T-cell (primary cell): ENCODE data around the gene DTNBP1. TPM values are rescaled to one million over a fixed set of nuclear protein-coding genes. Genes with fewer than 3 reads are reported as not detected.

Experiments
- ATAC-seq, 4 experiments: fragments of 200-7000 bp in 3 of 4; fragments of 150-1000 bp in 1 of 4; cut with Tn5 transposase; replicated peaks in 1 of 4; 1 replicate in 3 of 4; 2 replicates in 1 of 4; pipeline ENCODE4 v1.10.0; 2021; ENCODE audit warnings: moderate library complexity in 3 of 4, mild to moderate bottlenecking in 2 of 4, moderate number of reproducible peaks in 1 of 4
- CTCF ChIA-PET, 2 donors: fragments of 300-600 bp; sonication (Branson Sonifier 250); formaldehyde crosslinking; loops; one replicate each; lab custom pipeline; 2022; ENCODE audit warnings: antibody characterized with exemption in 2 of 2; lab: Charles Lee
- POLR2A ChIA-PET, 2 donors: fragments of 300-600 bp; sonication (Branson Sonifier 250); formaldehyde crosslinking; loops; one replicate each; lab custom pipeline; 2022; ENCODE audit warnings: antibody characterized with exemption in 2 of 2; lab: Charles Lee
- DNase-seq, 35 experiments: peaks; one replicate each; pipeline versions ENCODE4 v3.0.0 to v3.0.0-alpha.2; 2013 to 2023
- H3K27ac ChIP-seq: one replicate; pipeline ENCODE4 v1.5.1; 2013; ENCODE audit warnings: low read length
- H3K27me3 ChIP-seq, 2 experiments: replicated peaks in 1 of 2; 1 replicate in 1 of 2; 2 replicates in 1 of 2; pipeline versions ENCODE4 v1.6.1 to v1.7.0; 2013; ENCODE audit warnings: low read length in 1 of 2, mixed read lengths in 1 of 2; ENCODE audit not compliant: control insufficient read depth in 2 of 2, insufficient read depth in 2 of 2; ENCODE audit errors: extremely low read depth in 1 of 2
- H3K36me3 ChIP-seq, 2 donors: 1 replicate in 1 of 2; 2 replicates in 1 of 2; pipeline versions ENCODE4 v1.6.1 to v1.7.0; 2013; ENCODE audit warnings: low read length in 1 of 2; ENCODE audit not compliant: control insufficient read depth in 2 of 2, insufficient read depth in 1 of 2; ENCODE audit errors: extremely low read depth in 1 of 2
- H3K4me1 ChIP-seq, 2 experiments: 1 replicate in 1 of 2; 2 replicates in 1 of 2; pipeline versions ENCODE4 v1.6.1 to v1.7.0; 2013; ENCODE audit warnings: low read length in 2 of 2, mixed read lengths in 1 of 2; ENCODE audit not compliant: insufficient read depth in 2 of 2, control insufficient read depth in 1 of 2; ENCODE audit errors: extremely low read depth in 1 of 2
- H3K4me3 ChIP-seq, 2 donors: 1 replicate in 1 of 2; 2 replicates in 1 of 2; pipeline versions ENCODE4 v1.5.1 to v1.7.0; 2013; ENCODE audit warnings: mild to moderate bottlenecking in 2 of 2, low read length in 1 of 2, moderate library complexity in 1 of 2; ENCODE audit not compliant: control insufficient read depth in 1 of 2; ENCODE audit errors: extremely low read depth in 1 of 2
- H3K9me3 ChIP-seq: 2 replicates; pipeline ENCODE4 v1.7.0; 2013
- H3K27ac Mint-ChIP-seq, 2 donors: one replicate each; pipeline ENCODE4 v1.8.0; 2020 to 2021; ENCODE audit warnings: mild to moderate bottlenecking in 2 of 2, mixed read lengths in 2 of 2
- H3K27me3 Mint-ChIP-seq, 2 donors: one replicate each; pipeline ENCODE4 v1.8.0; 2021 to 2022; ENCODE audit warnings: mixed read lengths in 2 of 2
- H3K36me3 Mint-ChIP-seq: one replicate; pipeline ENCODE4 v1.8.0; 2021; ENCODE audit warnings: mixed read lengths
- H3K4me1 Mint-ChIP-seq, 3 donors: one replicate each; pipeline ENCODE4 v1.8.0; 2020 to 2022; ENCODE audit warnings: mixed read lengths in 3 of 3, mild to moderate bottlenecking in 1 of 3
- H3K4me3 Mint-ChIP-seq, 3 donors: one replicate each; pipeline ENCODE4 v1.8.0; 2020 to 2022; ENCODE audit warnings: mild to moderate bottlenecking in 3 of 3, mixed read lengths in 3 of 3, moderate library complexity in 3 of 3
- H3K9me3 Mint-ChIP-seq, 3 donors: one replicate each; pipeline ENCODE4 v1.8.0; 2020 to 2022; ENCODE audit warnings: mixed read lengths in 3 of 3
- WGBS: methylation state at CpG from one replicate; pipeline ENCODE4 v1.1.5; 2013; ENCODE audit warnings: missing lambda C conversion rate; ENCODE audit not compliant: insufficient coverage; 5-methylcytosine and 5-hydroxymethylcytosine counted together
- total RNA-seq, 35 experiments: library from RNA in 6 of 35; stranded (reverse) in 6 of 35; fragments of 120-200 nt in 1 of 35; gene quantifications; one replicate each; pipeline versions ENCODE4 v1.2.1 to v1.2.4 and lab custom pipeline; 2013 to 2026

DTNBP1 gene
- total RNA-seq, 5 donors from 2014 or later (not counting 1 experiment from before 2014, with no cell fraction given): 18.7 to 25.4 (median 19.9) TPM

DNA sequence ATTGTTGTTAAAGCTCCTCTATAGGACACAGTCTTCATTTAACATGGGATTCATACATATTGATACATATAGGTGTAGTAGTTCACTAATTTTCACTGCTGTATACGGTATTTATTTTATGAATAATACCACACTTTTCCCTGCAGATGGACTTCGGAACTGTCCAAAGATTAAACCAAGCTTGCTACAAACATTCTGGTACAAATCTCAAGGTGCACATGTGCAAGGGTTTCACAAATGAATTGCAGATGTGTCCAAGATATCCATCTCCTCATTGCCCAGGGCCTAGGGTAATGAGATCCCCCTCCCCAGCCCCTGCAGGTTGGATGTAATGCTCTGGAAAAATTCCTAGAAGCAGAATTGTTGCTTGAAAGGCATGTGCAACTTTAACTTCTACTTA is 31.4 kb downstream of the DTNBP1 start:
- POLR2A ChIA-PET: no interaction called here
- Histone ChIP-seq H3K27ac (no peak overlapping the region), H3K27me3 (no peaks in the 10 kb centered on the region), H3K4me1 (peaks cover 8 to 9% of the 10 kb centered on the region in 2 experiments), H3K9me3 (no peaks in the 10 kb centered on the region), H3K36me3 (peaks cover 0 to 9% of the 10 kb centered on the region in 2 donors), H3K4me3 (no peak overlapping the region)
- Mint-ChIP-seq H3K9me3 (peaks cover 0 to 3% (median 0%) of the 10 kb centered on the region in 3 donors), H3K36me3 (peaks cover 28% of the 10 kb centered on the region), H3K27me3 (no peaks in the 10 kb centered on the region), H3K4me3 (no peak overlapping the region), H3K4me1 (peaks cover 44 to 58% (median 50%) of the 10 kb centered on the region in 3 donors), H3K27ac (no peak overlapping the region)
- ATAC-seq (no peak), DNase-seq (no peak)
- CTCF ChIA-PET: interaction anchor here in 1 of 2 donors (1.5 kb wide), 1 partner anchor 11 kb away, joined by 4 read pairs; no protein-coding TSS in a partner anchor
- 100% methylated on average over 1 of the region's 2 CpGs for whole genome bisulfite sequencing

DNA sequence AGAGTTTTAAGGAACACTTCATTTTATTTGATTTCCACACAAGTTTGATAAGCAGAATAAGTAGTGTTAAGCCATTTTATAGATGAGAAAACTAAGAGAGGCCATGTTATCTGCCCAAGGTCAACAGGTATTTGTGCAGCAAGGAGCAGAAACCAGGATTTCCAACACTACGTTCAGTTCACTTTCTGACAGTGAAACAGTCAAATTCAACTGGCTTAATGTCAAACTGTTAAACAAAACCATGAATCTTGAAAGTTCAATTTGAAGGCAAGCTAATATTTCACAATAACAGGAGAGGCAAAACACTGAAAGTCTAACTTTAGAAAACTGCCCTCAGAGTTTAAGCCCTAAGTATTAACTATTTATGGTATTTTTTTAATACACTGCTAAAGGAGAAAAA is 32.6 kb downstream of the DTNBP1 start:
- ChIA-PET CTCF (interaction anchor here in 1 of 2 donors (0.7 kb wide), 1 partner anchor 1325 kb away, joined by 3 read pairs; no protein-coding TSS in a partner anchor), POLR2A (no interaction called here)
- Mint-ChIP-seq H3K36me3 (peaks cover 21% of the 10 kb centered on the region), H3K4me1 (peaks cover 53 to 62% (median 59%) of the 10 kb centered on the region in 3 donors), H3K9me3 (peaks cover 0 to 3% (median 0%) of the 10 kb centered on the region in 3 donors), H3K27ac (no peak overlapping the region), H3K27me3 (no peaks in the 10 kb centered on the region), H3K4me3 (no peak overlapping the region)
- DNase-seq (no peak), ATAC-seq (no peak)
- no peak overlapping the region for H3K27ac ChIP-seq
- 100% methylated on average over 1 of the region's 1 CpG for WGBS
- H3K4me3 ChIP-seq: no peak overlapping the region
- peaks cover 0 to under 1% of the 10 kb centered on the region in 2 donors for H3K36me3 ChIP-seq
- no peaks in the 10 kb centered on the region for H3K9me3 ChIP-seq
- H3K4me1 ChIP-seq: peaks cover 9 to 12% of the 10 kb centered on the region in 2 experiments
- H3K27me3 ChIP-seq: no peaks in the 10 kb centered on the region

DNA sequence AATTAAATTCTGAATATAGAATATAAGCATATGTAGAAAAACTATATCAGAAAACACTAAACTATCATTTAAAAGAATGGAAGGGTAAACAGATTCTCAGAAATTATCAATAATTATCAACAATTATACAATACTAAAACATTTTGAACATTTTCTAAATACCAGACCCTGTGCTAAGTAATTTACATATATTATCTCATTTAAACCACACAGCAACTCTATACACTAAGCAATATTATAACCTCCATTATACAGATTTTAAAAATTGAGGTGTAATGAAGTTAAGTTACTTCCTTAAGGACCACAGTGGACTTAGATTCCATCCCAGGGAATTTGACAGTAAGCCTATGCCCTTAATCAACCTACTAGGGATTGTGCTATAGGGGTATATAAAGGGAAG is 33.3 kb downstream of the DTNBP1 start:
- no peak overlapping the region for H3K27ac ChIP-seq
- peaks cover 53 to 58% (median 55%) of the 10 kb centered on the region in 3 donors for H3K4me1 Mint-ChIP-seq
- no peak overlapping the region for H3K27ac Mint-ChIP-seq
- ChIA-PET CTCF (interaction anchor here in 1 of 2 donors (1.1 kb wide), 1 partner anchor 9 kb away, joined by 4 read pairs; no protein-coding TSS in a partner anchor), POLR2A (no interaction called here)
- H3K27me3 ChIP-seq: no peaks in the 10 kb centered on the region
- no peak overlapping the region for H3K4me3 Mint-ChIP-seq
- H3K9me3 Mint-ChIP-seq: no peaks in the 10 kb centered on the region
- peaks cover 9 to 12% of the 10 kb centered on the region in 2 experiments for H3K4me1 ChIP-seq
- H3K4me3 ChIP-seq: no peak overlapping the region
- no peaks in the 10 kb centered on the region for H3K27me3 Mint-ChIP-seq
- no peaks in the 10 kb centered on the region for H3K9me3 ChIP-seq
- DNase-seq: no peak
- H3K36me3 Mint-ChIP-seq: peaks cover 15% of the 10 kb centered on the region
- H3K36me3 ChIP-seq: no peaks in the 10 kb centered on the region
- no peak for ATAC-seq

DNA sequence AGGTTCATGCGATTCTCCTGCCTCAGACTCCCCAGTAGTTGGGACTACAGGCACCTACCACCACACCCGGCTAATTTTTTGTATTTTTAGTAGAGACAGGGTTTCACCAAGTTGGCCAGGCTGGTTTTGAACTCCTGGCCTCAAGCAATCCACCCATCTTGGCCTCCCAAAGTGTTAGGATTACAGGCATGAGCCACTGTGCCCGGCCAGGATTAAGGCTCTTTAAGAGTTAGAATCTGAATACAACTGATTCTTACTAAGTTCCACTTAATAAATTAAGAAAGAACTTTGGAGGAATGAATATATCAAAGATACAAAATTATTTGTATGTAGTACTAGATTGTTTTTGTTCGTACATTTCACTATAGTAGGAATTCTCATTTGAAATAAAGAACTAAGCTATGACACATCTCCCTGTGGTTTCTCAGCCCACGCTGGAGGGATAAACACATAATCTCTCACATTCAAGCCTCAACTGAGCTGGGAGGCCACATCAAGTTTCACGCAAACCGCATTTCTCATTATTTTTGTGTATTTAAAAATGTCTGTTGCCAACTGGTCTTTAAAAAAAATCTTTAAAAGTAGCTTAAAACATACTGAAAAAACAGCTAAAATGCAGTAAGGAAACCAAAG is 34.2 kb downstream of the DTNBP1 start:
- H3K27ac ChIP-seq: no peak overlapping the region
- ChIA-PET POLR2A (interaction anchor here in 1 of 2 donors (0.6 kb wide), 1 partner anchor 1432 kb away, joined by 3 read pairs; no protein-coding TSS in a partner anchor), CTCF (interaction anchor here (0.6 to 1.1 kb wide), 2 partner anchors 8 to 1582 kb away, joined by 3 to 4 read pairs; no protein-coding TSS in a partner anchor)
- H3K4me1 ChIP-seq: peaks cover 9 to 12% of the 10 kb centered on the region in 2 experiments
- H3K27me3 ChIP-seq: no peaks in the 10 kb centered on the region
- DNase-seq: peak in 19 of 35 experiments; percentile 3 to 53 (median 16)
- no peaks in the 10 kb centered on the region for H3K9me3 ChIP-seq
- Mint-ChIP-seq H3K27ac (peak overlapping the region; percentile 42 to 77), H3K4me3 (peak overlapping the region in 1 of 3 donors; percentile 31), H3K27me3 (no peaks in the 10 kb centered on the region), H3K4me1 (peaks cover 53 to 65% (median 53%) of the 10 kb centered on the region in 3 donors), H3K9me3 (no peaks in the 10 kb centered on the region), H3K36me3 (peaks cover 10% of the 10 kb centered on the region)
- no CpG with 5 or more reads among the region's 7 CpGs for WGBS
- H3K36me3 ChIP-seq: no peaks in the 10 kb centered on the region
- no peak overlapping the region for H3K4me3 ChIP-seq
- peak; percentile 38 to 87 (median 58) for ATAC-seq

DNA sequence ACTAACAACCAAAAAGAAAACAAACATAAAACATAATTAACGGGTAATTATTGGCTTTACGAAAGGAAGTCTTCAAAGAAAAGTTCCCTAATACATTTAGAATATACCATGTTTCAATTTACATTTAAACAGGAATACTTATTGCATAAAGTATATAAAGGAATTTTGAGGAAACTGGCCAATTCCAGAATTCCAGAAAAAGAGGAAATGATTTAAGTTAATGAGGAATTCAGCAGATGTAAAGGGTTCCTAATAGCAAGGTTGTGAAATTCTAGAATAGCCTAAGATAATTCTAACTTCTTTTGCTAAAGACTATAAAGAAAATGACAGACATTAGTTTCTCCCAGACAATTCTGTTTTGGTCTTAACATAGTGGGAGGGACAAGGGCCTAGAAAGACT is 35.0 kb downstream of the DTNBP1 start:
- Histone ChIP-seq H3K27ac (no peak overlapping the region), H3K36me3 (no peaks in the 10 kb centered on the region), H3K4me3 (no peak overlapping the region), H3K27me3 (no peaks in the 10 kb centered on the region), H3K9me3 (no peaks in the 10 kb centered on the region), H3K4me1 (peaks cover 9 to 12% of the 10 kb centered on the region in 2 experiments)
- Mint-ChIP-seq H3K36me3 (peaks cover 7% of the 10 kb centered on the region), H3K27ac (peak overlapping the region; percentile 24 to 30), H3K9me3 (no peaks in the 10 kb centered on the region), H3K4me3 (no peak overlapping the region), H3K4me1 (peaks cover 47 to 65% (median 48%) of the 10 kb centered on the region in 3 donors), H3K27me3 (no peaks in the 10 kb centered on the region)
- WGBS: no CpG with 5 or more reads among the region's 2 CpGs
- no peak for DNase-seq
- no peak for ATAC-seq
- ChIA-PET POLR2A (no interaction called here), CTCF (interaction anchor here in 1 of 2 donors (0.6 kb wide), 1 partner anchor 15 kb away, joined by 3 read pairs; no protein-coding TSS in a partner anchor)

DNA sequence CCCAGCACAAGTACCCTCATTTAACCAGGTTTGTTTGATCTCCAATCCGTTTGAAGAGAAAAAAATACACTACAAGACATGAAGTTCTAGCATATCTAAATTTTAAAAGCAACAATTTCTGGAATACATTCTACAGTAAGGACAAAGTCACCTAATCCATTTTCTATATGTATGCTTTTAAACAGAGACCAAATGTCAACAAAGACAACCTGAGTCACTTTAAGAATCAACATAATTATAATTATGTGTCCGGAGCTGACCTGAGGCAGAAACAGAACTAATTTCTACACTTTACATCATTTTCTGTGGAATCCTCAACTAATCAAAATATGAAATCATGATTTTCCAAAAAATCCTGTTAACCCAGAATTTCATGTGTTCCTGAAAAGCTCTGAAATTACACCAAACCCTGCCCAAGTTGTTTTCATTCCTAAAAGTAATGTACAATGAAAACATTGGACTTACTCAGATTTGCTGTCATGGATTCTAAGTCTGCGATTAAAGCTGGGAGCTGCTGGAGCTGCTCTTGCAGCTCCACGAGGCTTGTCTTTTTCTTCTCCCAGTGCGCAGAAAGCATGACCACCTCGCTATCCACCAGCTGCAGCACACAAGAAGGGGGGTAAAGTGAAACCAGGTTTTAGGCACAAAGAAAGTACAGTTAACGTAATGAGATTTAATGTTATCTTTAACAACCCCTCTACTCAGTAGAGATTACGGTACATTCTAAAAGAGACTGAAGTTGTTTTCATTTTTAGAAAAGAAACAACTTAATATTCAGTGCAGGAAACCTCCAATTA is 35.8 kb downstream of the DTNBP1 start:
- H3K9me3 Mint-ChIP-seq: no peaks in the 10 kb centered on the region
- 90% methylated on average over 2 of the region's 8 CpGs for WGBS
- H3K4me1 Mint-ChIP-seq: peaks cover 44 to 68% (median 48%) of the 10 kb centered on the region in 3 donors
- Histone ChIP-seq H3K4me3 (no peak overlapping the region), H3K36me3 (no peaks in the 10 kb centered on the region), H3K4me1 (peaks cover 9 to 12% of the 10 kb centered on the region in 2 experiments), H3K27me3 (no peaks in the 10 kb centered on the region), H3K27ac (no peak overlapping the region), H3K9me3 (no peaks in the 10 kb centered on the region)
- ChIA-PET POLR2A (no interaction called here), CTCF (interaction anchor here in 1 of 2 donors (0.6 to 1.3 kb wide), 4 partner anchors 10 to 1719 kb away, joined by 3 to 5 read pairs (median 4); no protein-coding TSS in a partner anchor)
- peak overlapping the region; percentile 52 to 55 for H3K27ac Mint-ChIP-seq
- H3K36me3 Mint-ChIP-seq: peaks cover 7% of the 10 kb centered on the region
- H3K4me3 Mint-ChIP-seq: peak overlapping the region in 1 of 3 donors; percentile 2
- DNase-seq: no peak
- ATAC-seq: no peak
- H3K27me3 Mint-ChIP-seq: no peaks in the 10 kb centered on the region
